H1 (cell line): ENCODE data around the gene AOAH. TPM values are rescaled to one million over a fixed set of nuclear protein-coding genes. Genes with fewer than 3 reads are reported as not detected.

ENCODE experiments used
- BCL11A ChIP-seq, 2 experiments: IDR thresholded peaks; one replicate each; pipeline ENCODE4 v1.6.1; 2011; ENCODE audit warnings: low read depth in 2 of 2, low read length in 2 of 2, mild to moderate bottlenecking in 2 of 2
- EGR1 ChIP-seq: IDR thresholded peaks from 2 replicates; pipeline ENCODE4 v1.6.1; 2011; ENCODE audit warnings: low read depth, low read length, borderline replicate concordance
- RBBP5 ChIP-seq: IDR thresholded peaks from 2 replicates; pipeline ENCODE4 v1.7.1; 2012; ENCODE audit warnings: low read depth, mild to moderate bottlenecking, inconsistent platforms, low read length, moderate library complexity, borderline replicate concordance
- RNF2 ChIP-seq: fragments of 200-900, 300-1000 bp; sonication (generic); IDR thresholded peaks from 2 replicates; pipeline ENCODE4 v1.7.1; 2016; ENCODE audit warnings: borderline replicate concordance, low read depth, mild to moderate bottlenecking, antibody characterized with exemption, low read length; ENCODE audit not compliant: poor library complexity, severe bottlenecking; ENCODE audit errors: missing control alignments
- SIN3A ChIP-seq, 2 experiments: IDR thresholded peaks in 1 of 2; conservative IDR thresholded peaks in 1 of 2; 2 replicates each; pipeline ENCODE4 v1.6.1; 2011 to 2012; ENCODE audit warnings: low read length in 2 of 2, improper control_type of control experiment in 1 of 2, low read depth in 1 of 2, mild to moderate bottlenecking in 1 of 2
- SIRT6 ChIP-seq: IDR thresholded peaks from one replicate; pipeline ENCODE4 v1.7.1; 2012; ENCODE audit warnings: low read length, inconsistent platforms
- TCF12 ChIP-seq: IDR thresholded peaks from 2 replicates; pipeline ENCODE4 v1.6.1; 2011; ENCODE audit warnings: low read depth, mild to moderate bottlenecking, low read length
- polyA plus RNA-seq, 7 experiments: library from polyadenylated mRNA; depleted of rRNA in 3 of 7; stranded (reverse) in 5 of 7; unstranded in 2 of 7; fragments of >200 nt in 5 of 7; fragments of 200-250 nt in 2 of 7; gene quantifications; 1 replicate in 5 of 7; 2 replicates in 1 of 7; 4 replicates in 1 of 7; pipeline versions ENCODE4 v1.2.1 to v1.2.3, GENCODE V29; 2011 to 2013; ENCODE audit warnings: missing spikeins in 2 of 7, mixed read lengths in 2 of 7
- total RNA-seq: library from RNA; stranded (reverse); fragmentation: NEBNext Ultra II Directional; extraction: Animal tissue kit (Norgen Biotek cat#: 25700); gene quantifications from 2 replicates; pipeline ENCODE4 v1.2.1, GENCODE V29; 2021
- TF ChIP-seq, protein P1 (sequence below): fragments of 300-600 bp; sonication (generic); IDR thresholded peaks from 2 replicates; pipeline ENCODE4 v1.7.1; 2012; ENCODE audit warnings: low read length, moderate library complexity, mild to moderate bottlenecking, inconsistent platforms; ENCODE audit not compliant: insufficient replicate concordance

The AOAH gene
- total and polyA plus RNA-seq, 2 of the 8 experiments (the other 6 are each of a cell fraction or from before 2014, with no cell fraction given) = 0.08 TPM; not detected in 1

DNA sequence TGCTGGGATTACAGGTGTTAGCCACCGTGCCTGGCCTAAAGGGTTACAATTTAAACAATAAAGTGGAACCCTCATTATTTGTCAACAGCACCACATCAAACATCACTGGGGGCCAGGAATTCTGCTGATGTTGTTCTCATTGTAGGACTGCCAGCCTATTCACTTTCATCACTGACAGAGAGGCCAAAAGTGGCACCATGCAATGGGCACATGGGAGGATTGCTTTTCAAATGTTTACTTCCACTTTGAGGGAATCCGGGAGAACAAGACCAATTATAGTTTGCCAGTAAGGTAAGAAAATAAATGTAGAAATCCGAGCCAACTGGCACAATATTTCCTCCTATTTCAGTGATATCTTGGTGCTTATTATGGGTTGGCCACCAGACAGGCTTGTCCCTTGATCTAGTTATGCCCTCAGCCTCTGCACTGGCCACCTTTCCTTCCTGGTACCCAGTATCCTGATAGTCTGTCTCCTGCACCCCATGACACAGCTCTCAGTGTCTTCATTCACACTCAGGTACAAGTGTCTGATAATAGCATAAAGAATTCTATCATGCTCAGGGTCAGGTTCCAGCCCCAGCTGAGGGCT, 252.1 kb downstream of the AOAH start (continued):
- TF ChIP-seq, protein P1, sequence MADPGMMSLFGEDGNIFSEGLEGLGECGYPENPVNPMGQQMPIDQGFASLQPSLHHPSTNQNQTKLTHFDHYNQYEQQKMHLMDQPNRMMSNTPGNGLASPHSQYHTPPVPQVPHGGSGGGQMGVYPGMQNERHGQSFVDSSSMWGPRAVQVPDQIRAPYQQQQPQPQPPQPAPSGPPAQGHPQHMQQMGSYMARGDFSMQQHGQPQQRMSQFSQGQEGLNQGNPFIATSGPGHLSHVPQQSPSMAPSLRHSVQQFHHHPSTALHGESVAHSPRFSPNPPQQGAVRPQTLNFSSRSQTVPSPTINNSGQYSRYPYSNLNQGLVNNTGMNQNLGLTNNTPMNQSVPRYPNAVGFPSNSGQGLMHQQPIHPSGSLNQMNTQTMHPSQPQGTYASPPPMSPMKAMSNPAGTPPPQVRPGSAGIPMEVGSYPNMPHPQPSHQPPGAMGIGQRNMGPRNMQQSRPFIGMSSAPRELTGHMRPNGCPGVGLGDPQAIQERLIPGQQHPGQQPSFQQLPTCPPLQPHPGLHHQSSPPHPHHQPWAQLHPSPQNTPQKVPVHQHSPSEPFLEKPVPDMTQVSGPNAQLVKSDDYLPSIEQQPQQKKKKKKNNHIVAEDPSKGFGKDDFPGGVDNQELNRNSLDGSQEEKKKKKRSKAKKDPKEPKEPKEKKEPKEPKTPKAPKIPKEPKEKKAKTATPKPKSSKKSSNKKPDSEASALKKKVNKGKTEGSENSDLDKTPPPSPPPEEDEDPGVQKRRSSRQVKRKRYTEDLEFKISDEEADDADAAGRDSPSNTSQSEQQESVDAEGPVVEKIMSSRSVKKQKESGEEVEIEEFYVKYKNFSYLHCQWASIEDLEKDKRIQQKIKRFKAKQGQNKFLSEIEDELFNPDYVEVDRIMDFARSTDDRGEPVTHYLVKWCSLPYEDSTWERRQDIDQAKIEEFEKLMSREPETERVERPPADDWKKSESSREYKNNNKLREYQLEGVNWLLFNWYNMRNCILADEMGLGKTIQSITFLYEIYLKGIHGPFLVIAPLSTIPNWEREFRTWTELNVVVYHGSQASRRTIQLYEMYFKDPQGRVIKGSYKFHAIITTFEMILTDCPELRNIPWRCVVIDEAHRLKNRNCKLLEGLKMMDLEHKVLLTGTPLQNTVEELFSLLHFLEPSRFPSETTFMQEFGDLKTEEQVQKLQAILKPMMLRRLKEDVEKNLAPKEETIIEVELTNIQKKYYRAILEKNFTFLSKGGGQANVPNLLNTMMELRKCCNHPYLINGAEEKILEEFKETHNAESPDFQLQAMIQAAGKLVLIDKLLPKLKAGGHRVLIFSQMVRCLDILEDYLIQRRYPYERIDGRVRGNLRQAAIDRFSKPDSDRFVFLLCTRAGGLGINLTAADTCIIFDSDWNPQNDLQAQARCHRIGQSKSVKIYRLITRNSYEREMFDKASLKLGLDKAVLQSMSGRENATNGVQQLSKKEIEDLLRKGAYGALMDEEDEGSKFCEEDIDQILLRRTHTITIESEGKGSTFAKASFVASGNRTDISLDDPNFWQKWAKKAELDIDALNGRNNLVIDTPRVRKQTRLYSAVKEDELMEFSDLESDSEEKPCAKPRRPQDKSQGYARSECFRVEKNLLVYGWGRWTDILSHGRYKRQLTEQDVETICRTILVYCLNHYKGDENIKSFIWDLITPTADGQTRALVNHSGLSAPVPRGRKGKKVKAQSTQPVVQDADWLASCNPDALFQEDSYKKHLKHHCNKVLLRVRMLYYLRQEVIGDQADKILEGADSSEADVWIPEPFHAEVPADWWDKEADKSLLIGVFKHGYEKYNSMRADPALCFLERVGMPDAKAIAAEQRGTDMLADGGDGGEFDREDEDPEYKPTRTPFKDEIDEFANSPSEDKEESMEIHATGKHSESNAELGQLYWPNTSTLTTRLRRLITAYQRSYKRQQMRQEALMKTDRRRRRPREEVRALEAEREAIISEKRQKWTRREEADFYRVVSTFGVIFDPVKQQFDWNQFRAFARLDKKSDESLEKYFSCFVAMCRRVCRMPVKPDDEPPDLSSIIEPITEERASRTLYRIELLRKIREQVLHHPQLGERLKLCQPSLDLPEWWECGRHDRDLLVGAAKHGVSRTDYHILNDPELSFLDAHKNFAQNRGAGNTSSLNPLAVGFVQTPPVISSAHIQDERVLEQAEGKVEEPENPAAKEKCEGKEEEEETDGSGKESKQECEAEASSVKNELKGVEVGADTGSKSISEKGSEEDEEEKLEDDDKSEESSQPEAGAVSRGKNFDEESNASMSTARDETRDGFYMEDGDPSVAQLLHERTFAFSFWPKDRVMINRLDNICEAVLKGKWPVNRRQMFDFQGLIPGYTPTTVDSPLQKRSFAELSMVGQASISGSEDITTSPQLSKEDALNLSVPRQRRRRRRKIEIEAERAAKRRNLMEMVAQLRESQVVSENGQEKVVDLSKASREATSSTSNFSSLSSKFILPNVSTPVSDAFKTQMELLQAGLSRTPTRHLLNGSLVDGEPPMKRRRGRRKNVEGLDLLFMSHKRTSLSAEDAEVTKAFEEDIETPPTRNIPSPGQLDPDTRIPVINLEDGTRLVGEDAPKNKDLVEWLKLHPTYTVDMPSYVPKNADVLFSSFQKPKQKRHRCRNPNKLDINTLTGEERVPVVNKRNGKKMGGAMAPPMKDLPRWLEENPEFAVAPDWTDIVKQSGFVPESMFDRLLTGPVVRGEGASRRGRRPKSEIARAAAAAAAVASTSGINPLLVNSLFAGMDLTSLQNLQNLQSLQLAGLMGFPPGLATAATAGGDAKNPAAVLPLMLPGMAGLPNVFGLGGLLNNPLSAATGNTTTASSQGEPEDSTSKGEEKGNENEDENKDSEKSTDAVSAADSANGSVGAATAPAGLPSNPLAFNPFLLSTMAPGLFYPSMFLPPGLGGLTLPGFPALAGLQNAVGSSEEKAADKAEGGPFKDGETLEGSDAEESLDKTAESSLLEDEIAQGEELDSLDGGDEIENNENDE = no peak
- no peak for TF ChIP-seq SIRT6
- TF ChIP-seq SIN3A (conservative IDR thresholded peaks at IDR 0.05 in 1 of 2, IDR thresholded peaks at IDR 0.05 in 1 of 2; ENCODE audit: low read depth in 1 of 2, low read length in 2 of 2) = no peak
- TF ChIP-seq EGR1 = no peak
- no peak for TF ChIP-seq RBBP5
- TF ChIP-seq RNF2 = no peak
- no peak for TF ChIP-seq BCL11A (IDR thresholded peaks at IDR 0.05; ENCODE audit: low read depth in 2 of 2, low read length in 2 of 2)
- no peak for TF ChIP-seq TCF12
